GM12878 (cell line): ENCODE results near the gene WNT3A. TPM values are rescaled to one million over a fixed set of nuclear protein-coding genes. Genes with fewer than 3 reads are reported as not detected.

ENCODE experiments used
- ATAC-seq: fragments of 200-7000 bp; cut with Tn5 transposase; 3 replicates; pipeline ENCODE4 v1.9.1; 2020; ENCODE audit warnings: mild to moderate bottlenecking, moderate library complexity
- BruUV-seq: library from RNA; stranded (reverse); fragments of 400-500 nt; replicated peaks from 2 replicates; lab custom pipeline; 2021; lab: Mats Ljungman, UMichigan
- CTCF ChIA-PET: fragments of 300-600 bp; sonication (Branson Sonifier 250); formaldehyde crosslinking; extraction: SDS; loops from one replicate; lab custom pipeline; 2021; ENCODE audit warnings: inconsistent platforms; lab: Yijun Ruan, JAX
- POLR2A ChIA-PET: fragments of 350-600 bp; formaldehyde crosslinking; extraction: SDS; loops from one replicate; lab custom pipeline; 2021; ENCODE audit warnings: inconsistent platforms; lab: Charles Lee
- RAD21 ChIA-PET: fragments of 300-600 bp; sonication (Branson Sonifier 250); formaldehyde crosslinking; loops from one replicate; lab custom pipeline; 2023; ENCODE audit warnings: antibody characterized with exemption; ENCODE audit not compliant: unreplicated experiment; lab: Charles Lee
- SMC1A ChIA-PET: fragments of 300-600 bp; sonication (Branson Sonifier 250); formaldehyde crosslinking; loops from one replicate; lab custom pipeline; 2023; ENCODE audit not compliant: unreplicated experiment, uncharacterized antibody; lab: Charles Lee
- DNase-seq: peaks from one replicate; pipeline ENCODE4 v3.0.0-alpha.2; 2011; ENCODE audit warnings: low read depth, low spot score
- FAIRE-seq: peaks from 3 replicates; lab custom pipeline; 2011; peaks lifted over from hg19 to GRCh38; lab: Jason Lieb, UNC
- H2AFZ ChIP-seq: 2 replicates; pipeline ENCODE4 v1.6.0; 2011; ENCODE audit warnings: low read depth, low read length, control low read depth; ENCODE audit not compliant: control insufficient read depth
- H3K27ac ChIP-seq: 2 replicates; pipeline ENCODE4 v1.5.1; 2011; ENCODE audit warnings: control low read depth; ENCODE audit not compliant: control insufficient read depth, insufficient read depth
- H3K27me3 ChIP-seq, 2 experiments: replicated peaks in 1 of 2; 2 replicates each; pipeline versions ENCODE4 v1.6.0 to v1.6.1; 2011; ENCODE audit warnings: low read length in 1 of 2; ENCODE audit not compliant: control insufficient read depth in 2 of 2, insufficient read depth in 2 of 2
- H3K36me3 ChIP-seq, 2 experiments: 2 replicates each; pipeline ENCODE4 v1.5.1; 2011; ENCODE audit warnings: low read length in 1 of 2; ENCODE audit not compliant: control insufficient read depth in 2 of 2, insufficient read depth in 2 of 2
- H3K4me1 ChIP-seq: 2 replicates; pipeline ENCODE4 v1.6.1; 2011; ENCODE audit warnings: mild to moderate bottlenecking, low read length, moderate library complexity, mixed read lengths; ENCODE audit not compliant: control insufficient read depth, insufficient read depth
- H3K4me2 ChIP-seq: 2 replicates; pipeline ENCODE4 v1.6.0; 2011; ENCODE audit warnings: control low read depth; ENCODE audit not compliant: control insufficient read depth, insufficient read depth
- H3K4me3 ChIP-seq: fragments of 200-600 bp; sonication (generic); 2 replicates; pipeline ENCODE4 v1.5.1; 2016
- H3K79me2 ChIP-seq: 2 replicates; pipeline ENCODE4 v1.6.0; 2011; ENCODE audit warnings: low read length; ENCODE audit not compliant: control insufficient read depth, insufficient read depth
- H3K9ac ChIP-seq: 2 replicates; pipeline ENCODE4 v1.8.0; 2011; ENCODE audit warnings: low read length, control low read depth, mixed read lengths; ENCODE audit not compliant: control insufficient read depth, insufficient read depth
- H3K9me3 ChIP-seq: replicated peaks from 3 replicates; pipeline ENCODE4 v1.5.1; 2011; ENCODE audit warnings: mild to moderate bottlenecking, low read length; ENCODE audit not compliant: control insufficient read depth, insufficient read depth
- H4K20me1 ChIP-seq: 2 replicates; pipeline ENCODE4 v1.6.0; 2011; ENCODE audit not compliant: control insufficient read depth, insufficient read depth
- ASH2L ChIP-seq: fragments of 300-600, 200-600 bp; sonication (generic); IDR thresholded peaks from 2 replicates; pipeline ENCODE4 v1.6.1; 2017; ENCODE audit warnings: low read depth, mild to moderate bottlenecking, borderline replicate concordance
- BACH1 ChIP-seq: fragments of 450-650 bp; IDR thresholded peaks from 2 replicates; pipeline ENCODE4 v1.6.1; 2017; ENCODE audit warnings: mild to moderate bottlenecking, borderline replicate concordance
- BMI1 ChIP-seq: fragments of 450-650 bp; IDR thresholded peaks from 2 replicates; pipeline ENCODE4 v1.6.1; 2016; ENCODE audit warnings: mild to moderate bottlenecking, moderate library complexity, borderline replicate concordance
- CBX3 ChIP-seq: fragments of 200-600 bp; sonication (generic); IDR thresholded peaks from 2 replicates; pipeline ENCODE4 v1.6.1; 2016; ENCODE audit warnings: low read depth, borderline replicate concordance
- CEBPB ChIP-seq, 2 experiments: fragments of 150-350 bp in 1 of 2; IDR thresholded peaks; 2 replicates each; pipeline ENCODE4 v1.6.1; 2012 to 2014; ENCODE audit warnings: low read depth in 2 of 2, low read length in 2 of 2, borderline replicate concordance in 1 of 2, inconsistent platforms in 1 of 2
- EED ChIP-seq: sonication (generic); IDR thresholded peaks from 2 replicates; pipeline ENCODE4 v1.6.1; 2016; ENCODE audit warnings: antibody characterized with exemption, low read depth
- HDAC6 ChIP-seq: fragments of 200-600 bp; sonication (generic); IDR thresholded peaks from one replicate; pipeline ENCODE4 v1.8.0; 2017; ENCODE audit warnings: antibody characterized with exemption; ENCODE audit not compliant: unreplicated experiment
- IRF3 ChIP-seq: fragments of 450-650 bp; IDR thresholded peaks from 2 replicates; pipeline ENCODE4 v1.6.1; 2014; ENCODE audit warnings: mild to moderate bottlenecking
- SMAD1 ChIP-seq: fragments of 450-650 bp; IDR thresholded peaks from 2 replicates; pipeline ENCODE4 v1.6.1; 2018; ENCODE audit warnings: mild to moderate bottlenecking, low read depth; ENCODE audit not compliant: partially characterized antibody
- SP1 ChIP-seq: IDR thresholded peaks from one replicate; pipeline ENCODE4 v1.6.1; 2011; ENCODE audit warnings: low read depth, low read length
- SUZ12 ChIP-seq: fragments of 200-600 bp; sonication (generic); IDR thresholded peaks from one replicate; pipeline ENCODE4 v1.6.1; 2018; ENCODE audit warnings: antibody characterized with exemption, mild to moderate bottlenecking; ENCODE audit not compliant: unreplicated experiment
- TARDBP ChIP-seq: IDR thresholded peaks from 2 replicates; pipeline ENCODE4 v1.6.1; 2016; ENCODE audit warnings: borderline replicate concordance
- YY1 ChIP-seq: IDR thresholded peaks from 2 replicates; pipeline ENCODE4 v1.6.1; 2011; ENCODE audit warnings: low read depth, mild to moderate bottlenecking, low read length
- ZNF622 ChIP-seq: fragments of 450-650 bp; IDR thresholded peaks from 2 replicates; pipeline ENCODE4 v1.6.1; 2017; ENCODE audit warnings: mild to moderate bottlenecking, inconsistent platforms
- WGBS: methylation state at CpG from one replicate; pipeline ENCODE4 v1.1.6; 2016; ENCODE audit warnings: low lambda C conversion rate; ENCODE audit not compliant: insufficient replicate concordance, insufficient coverage; ENCODE audit errors: missing lambda C conversion rate; 5-methylcytosine and 5-hydroxymethylcytosine counted together
- in situ Hi-C: fragments of 300-500 bp; cut with MboI; formaldehyde crosslinking; loops from 9 replicates; pipeline ENCODE4 v1.14.3; 2018; ENCODE audit warnings: mixed read lengths
- intact Hi-C: fragments of 100-400 bp; cut with micrococcal nuclease; formaldehyde crosslinking; loops from one replicate; pipeline ENCODE4 v1.14.2; 2022; ENCODE audit not compliant: unreplicated experiment
- polyA plus RNA-seq, 11 experiments: library from polyadenylated mRNA; depleted of rRNA in 4 of 11; unstranded in 6 of 11; stranded (reverse) in 5 of 11; fragments of >200 nt; fragmentation: Nextera tagmentation in 4 of 11; fragmentation: Illumina TruSeq in 1 of 11; extraction: Ambion mirVana in 4 of 11; extraction: Trizol in 1 of 11; gene quantifications; 1 replicate in 1 of 11; 2 replicates in 10 of 11; pipeline versions ENCODE4 v1.2.1 to v1.2.3, GENCODE V29; 2011 to 2016; ENCODE audit warnings: inconsistent platforms in 2 of 11, missing spikeins in 2 of 11, low read depth in 1 of 11
- total RNA-seq, 4 experiments: library from RNA; depleted of rRNA in 3 of 4; stranded (reverse); fragments of >200 nt in 3 of 4; fragmentation: Illumina TruSeq in 1 of 4; extraction: Trizol in 1 of 4; gene quantifications; 2 replicates each; pipeline versions ENCODE4 v1.2.1 to v1.2.3, GENCODE V29; 2013 to 2021

WNT3A gene
- total and polyA plus RNA-seq, 10 of the 15 experiments (the other 5 are each of a cell fraction or from before 2014, with no cell fraction given) = 0.16 TPM; not detected in 9

- no peak for FAIRE-seq
- no peak for ATAC-seq
- Histone ChIP-seq H3K27me3 (peaks cover 0 to 3% of the 10 kb centered on the region in 2 experiments; a peak in 3 of 4 replicates), H3K4me2 (no peak overlapping the region), H3K4me3 (no peak overlapping the region), H3K79me2 (no peaks in the 10 kb centered on the region), H3K4me1 (peaks cover 9% of the 10 kb centered on the region), H4K20me1 (no peaks in the 10 kb centered on the region), H2AFZ (no peak overlapping the region), H3K27ac (no peak overlapping the region), H3K36me3 (no peaks in the 10 kb centered on the region), H3K9me3 (no peaks in the 10 kb centered on the region), H3K9ac (no peak overlapping the region)
- intact Hi-C loops (no loop called here), in situ Hi-C loops (no loop called here)
- ChIA-PET CTCF (interaction anchor here (1.6 kb wide), 1 partner anchor 10 kb away, joined by 6 read pairs; no protein-coding TSS in a partner anchor), POLR2A (no interaction called here), RAD21 (no interaction called here), SMC1A (no interaction called here)
- TF ChIP-seq EED (no peak), TARDBP (no peak), ASH2L (no peak), CEBPB (IDR thresholded peaks at IDR 0.05; ENCODE audit: borderline replicate concordance in 1 of 2, low read depth in 2 of 2, low read length in 2 of 2) (no peak), ZNF622 (no peak), HDAC6 (no peak), YY1 (no peak), BMI1 (no peak), CBX3 (no peak), BACH1 (no peak), SP1 (no peak), SUZ12 (no peak), IRF3 (no peak), SMAD1 (no peak)
- DNase-seq = no peak
- WGBS = 40% methylated on average over 24 of the region's 24 CpGs
- BruUV-seq = no TSS peak
Observed at GRCh38 chr1:228013131-228013934, 6.5 kb downstream of the WNT3A start.
